ENCODE data around the gene NBAS.
"Not testable (repeated sequence)": the region's sequence is repeated elsewhere in the genome, so short reads cannot be mapped to it uniquely, and the experiment has no call there.

NBAS gene

DNA sequence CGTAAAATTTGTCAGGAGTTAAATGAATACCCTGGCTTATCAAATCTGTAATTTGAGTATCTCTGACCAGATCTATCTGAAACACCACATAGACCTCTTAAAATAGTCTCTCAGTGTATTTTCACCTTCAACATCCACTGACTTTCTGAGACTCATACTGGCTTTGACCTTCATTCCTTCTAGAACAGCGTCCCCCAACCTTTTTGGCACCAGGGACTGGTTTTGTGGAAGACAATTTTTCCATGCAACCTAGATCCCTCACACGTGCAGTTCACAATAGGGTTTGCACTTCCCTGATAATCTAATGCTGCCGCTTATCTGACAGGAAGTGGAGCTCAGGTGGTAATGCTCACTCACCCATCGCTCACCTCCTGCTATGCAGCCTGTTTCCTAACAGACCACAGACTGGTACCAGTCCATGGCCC is 3.2 kb downstream of the NBAS start:
- DNase-seq = no peak

DNA sequence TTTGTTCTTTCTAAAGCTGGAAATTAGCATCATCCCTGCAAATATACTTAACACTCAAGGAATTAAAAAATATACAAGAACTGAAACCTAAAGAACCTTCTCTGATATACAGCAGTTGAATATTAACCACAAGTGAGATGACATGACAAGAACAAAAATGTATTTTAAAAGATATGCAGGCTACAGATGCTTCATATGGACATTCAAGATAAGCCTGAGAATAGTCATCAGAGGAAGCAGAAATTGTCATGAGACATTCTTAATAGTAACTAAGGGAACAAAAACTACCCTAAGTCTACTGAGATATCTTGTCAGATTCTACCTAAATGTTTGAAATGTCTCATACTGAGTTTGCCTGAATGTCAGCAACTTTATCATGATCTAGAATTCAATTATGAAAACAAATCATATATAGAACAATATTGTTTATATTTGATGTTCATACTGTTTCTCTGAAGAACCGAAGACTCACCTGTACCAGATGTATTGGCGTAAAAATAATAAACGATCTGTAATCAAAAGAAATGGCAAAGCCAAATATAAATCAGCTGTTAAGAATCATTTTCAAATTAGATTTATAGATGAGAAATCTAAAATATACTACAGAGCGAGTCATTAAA is 4.7 kb downstream of the NBAS start:
- DNase-seq = no peak

DNA sequence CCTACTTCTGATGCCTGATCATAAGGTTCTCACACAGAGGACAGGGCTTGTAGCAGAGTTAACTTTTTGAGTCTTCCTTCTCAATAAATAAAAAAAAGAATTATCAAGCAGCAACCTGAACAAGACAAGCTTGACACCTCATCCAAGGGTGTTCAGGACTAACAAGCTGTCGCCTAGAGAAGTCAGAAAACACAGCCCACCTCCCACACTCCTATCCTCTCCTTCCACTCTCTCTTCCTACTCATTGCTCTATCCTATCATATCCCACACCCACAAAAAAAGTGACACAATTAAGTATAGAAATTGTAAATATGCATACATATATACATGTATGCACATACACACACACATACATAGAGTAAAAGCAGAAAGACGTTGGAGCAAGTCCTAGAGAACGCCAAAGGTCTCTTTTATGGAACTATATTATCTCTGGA is 5.4 kb downstream of the NBAS start:
- DNase-seq = no peak

DNA sequence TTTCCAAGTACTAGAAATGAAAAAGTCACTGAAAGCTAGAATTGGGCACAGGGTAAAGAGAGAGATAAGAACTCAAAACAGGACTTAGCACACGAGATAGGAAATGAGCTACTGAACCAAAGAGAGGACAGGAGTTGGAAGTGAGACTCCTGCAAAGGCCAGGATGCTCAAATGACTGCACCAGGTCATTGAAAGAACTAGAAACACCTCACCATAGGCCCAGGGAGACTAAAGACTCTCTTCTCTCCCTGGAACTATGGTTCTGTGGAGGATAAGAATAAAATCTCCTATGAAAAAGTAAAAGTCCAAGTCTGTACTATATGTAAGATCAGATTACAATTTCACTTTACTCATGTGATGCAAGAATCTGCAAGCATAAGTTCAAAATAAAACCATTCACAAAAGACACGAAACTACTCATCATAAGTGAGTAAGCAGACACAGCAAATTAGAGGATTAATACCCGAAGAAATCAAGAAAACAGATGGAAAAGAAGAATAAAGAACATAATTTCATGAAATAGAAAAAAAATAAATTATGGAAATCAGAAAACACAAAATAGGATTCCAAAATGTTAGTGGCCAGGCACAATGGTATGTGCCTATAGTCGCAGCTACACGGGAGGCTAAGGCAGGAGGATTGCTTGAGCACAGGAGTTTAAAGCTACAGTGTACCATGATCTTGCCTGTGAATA is 6.5 kb downstream of the NBAS start:
- no peak for DNase-seq

DNA sequence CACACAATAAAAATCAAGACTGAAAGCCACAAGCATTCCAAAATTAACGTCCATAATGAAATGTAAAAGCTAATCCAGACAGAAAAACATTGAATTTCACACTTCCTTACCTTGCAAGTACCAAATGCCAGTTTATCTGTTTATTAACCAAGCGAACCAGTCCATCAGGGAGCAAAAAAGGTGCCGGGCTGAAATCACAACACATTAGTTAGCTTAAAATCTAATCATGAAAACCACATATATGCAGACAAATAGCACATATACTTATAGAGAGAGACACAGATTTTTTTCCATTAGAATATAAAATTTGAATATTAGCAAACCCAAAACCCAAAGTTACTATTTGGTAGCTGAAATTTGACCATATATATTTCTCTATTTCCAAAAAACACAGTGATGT is 7.2 kb downstream of the NBAS start:
- no peak for DNase-seq

DNA sequence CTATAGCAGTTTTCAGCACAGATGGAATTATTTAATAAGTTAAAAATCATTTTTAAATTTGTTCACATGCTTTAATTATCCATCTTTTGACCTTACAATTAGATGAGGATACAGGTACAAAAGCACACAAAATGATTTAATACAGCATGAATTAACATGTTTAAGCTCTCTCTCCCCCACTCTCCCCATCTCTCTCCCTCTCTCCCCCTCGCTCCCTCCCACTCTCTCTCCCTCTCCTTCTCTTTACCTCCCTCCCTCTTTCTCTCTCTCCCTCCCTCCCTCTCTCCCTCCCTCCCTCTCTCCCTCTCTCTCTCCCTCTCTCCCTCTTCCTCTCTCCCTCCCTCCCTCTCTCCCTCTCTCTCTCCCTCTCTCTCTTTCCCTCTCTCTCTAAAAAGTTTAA is 7.6 kb downstream of the NBAS start:
- no peak for DNase-seq

DNA sequence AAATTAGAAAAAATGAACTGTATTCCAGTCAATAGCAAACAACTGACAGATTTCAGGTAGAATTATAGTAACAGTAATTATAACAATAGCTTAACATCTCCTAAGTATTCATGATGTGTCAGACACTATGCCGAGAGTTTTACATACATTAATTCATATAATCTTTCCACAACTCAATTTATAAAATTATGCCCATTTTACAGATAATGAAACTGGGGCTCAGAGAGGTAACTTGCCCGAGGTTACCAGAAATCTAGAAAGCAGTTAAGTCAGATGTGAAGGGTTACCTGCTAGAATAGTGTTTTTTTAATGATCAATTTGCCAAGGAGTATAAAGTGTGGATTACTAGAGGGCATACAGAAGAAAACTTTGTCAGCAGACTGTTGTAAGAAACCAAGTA is 12.2 kb downstream of the NBAS start:
- no peak for DNase-seq

DNA sequence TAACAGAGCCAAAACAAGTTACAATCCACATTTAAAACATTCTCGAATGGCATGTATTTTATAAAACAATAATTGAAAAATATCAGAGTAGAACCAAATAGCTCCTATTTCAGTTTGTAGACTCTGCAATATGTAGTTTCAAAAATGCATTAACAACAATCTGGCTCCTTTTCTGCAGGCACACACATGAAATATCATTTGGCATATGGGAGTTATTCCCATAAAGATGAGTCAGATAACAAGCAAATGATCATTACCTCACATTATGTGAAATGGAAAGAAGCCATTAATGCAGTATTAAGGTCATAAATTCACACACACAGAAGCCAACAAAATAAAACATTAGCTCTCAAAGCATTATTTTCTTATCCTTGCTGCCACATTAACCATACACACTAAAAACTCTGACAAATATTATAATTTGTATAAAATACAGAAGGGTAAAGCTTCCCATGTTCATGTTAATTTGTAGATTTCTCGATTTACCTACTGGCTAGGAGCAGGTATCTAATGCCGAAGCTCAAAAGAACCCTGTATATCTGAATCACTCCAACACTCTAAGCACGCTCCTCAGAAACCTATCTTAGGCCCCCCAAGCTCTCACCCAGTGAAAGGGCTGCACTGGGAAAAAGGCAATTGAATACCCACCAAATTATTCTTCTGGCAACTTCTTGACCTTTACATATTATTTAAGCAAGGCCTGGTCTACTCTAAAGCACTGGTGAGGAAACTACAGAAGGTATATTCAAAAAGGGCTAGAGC is 13.8 kb downstream of the NBAS start:
- no peak for DNase-seq

DNA sequence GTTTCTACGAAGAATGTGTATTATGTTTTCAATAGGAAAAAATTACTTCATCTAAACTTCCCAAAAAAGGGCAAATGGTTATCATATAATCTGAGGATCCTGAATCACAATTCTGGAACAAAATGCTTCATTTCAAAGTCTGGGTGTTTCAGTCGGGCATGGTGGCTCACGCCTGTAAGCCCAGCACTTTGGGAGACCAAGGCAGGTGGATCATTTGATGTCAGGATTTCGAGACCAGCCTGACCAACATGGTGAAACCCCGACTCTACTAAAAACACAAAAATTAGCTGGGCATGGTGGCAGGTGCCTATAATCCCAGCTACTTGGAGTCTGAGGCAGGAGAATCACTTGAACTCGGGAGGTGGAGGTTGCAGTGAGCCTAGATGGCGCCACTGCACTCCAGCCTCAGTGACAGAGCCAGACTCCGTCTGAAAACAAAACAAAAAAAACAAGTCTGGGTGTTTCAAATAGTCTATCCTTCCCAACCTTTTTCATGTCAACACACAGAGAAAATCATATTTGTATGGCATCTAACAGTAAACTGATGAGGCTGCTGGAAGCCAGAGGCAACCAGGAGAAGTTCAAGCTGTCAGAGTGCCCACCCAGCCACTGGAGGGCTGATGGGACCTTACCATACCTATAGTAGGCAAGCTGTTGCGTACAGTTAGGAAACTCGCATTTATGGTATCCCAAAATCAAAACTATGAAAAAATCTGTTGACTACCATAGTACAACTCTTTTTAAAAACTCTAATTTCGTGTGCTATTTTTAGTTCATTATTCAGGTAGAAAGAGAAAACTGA is 14.6 kb downstream of the NBAS start:
- no peak for DNase-seq

DNA sequence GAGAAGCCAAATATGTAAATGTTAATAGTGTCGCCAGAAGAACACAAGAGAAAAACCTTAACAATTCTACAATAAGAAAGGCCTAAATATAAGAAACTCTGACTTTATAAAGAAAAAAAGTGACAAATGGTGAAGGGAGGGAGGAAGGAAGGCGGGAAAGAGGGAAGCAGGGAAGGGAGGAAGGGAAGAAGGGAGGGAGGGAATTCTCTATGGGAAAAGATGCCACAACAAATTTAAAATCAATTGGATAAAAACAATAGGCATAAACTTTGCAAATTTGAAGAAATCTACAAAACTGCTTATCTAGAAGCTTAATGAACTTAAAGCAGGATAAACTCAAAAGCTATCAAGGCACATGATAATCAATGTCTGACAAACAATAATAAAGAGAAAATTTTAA is 16.9 kb downstream of the NBAS start:
- DNase-seq = no peak

DNA sequence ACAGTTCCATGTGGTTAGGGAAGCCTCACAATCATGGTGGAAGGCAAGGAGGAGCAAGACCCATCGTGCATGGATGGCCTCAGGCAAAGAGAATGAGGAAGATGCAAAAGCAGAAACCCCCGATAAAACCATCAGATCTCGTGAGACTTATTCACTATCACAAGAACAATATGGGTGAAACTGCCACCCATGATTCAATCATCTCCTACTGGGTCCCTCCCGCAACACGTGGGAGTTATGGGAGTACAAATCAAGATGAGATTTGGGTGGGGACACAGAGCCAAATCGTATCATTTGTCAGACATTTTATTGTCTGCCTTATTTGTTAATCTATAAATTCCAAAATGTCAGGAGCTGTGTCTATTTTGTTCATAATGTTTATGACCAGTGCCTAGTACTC is 17.6 kb downstream of the NBAS start:
- DNase-seq = no peak

DNA sequence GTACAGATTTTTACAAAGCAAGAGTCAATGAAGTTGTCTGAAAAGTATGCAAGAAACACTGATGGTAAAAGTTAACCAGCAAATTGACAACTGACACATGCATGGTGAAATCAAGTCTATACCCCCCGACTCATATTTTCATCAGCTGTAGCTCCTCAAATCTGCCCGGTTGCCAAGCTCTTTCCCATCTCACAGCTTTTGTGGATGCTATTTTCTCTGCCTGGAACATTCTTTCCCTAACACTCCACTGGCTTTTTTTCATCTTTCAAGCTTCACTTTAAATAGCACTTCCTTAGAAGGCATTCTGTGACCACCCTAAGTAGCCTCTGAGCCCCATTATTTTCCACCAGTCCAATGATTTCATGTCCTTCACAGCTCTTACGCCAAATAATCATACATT is 18.1 kb downstream of the NBAS start:
- no peak for DNase-seq

DNA sequence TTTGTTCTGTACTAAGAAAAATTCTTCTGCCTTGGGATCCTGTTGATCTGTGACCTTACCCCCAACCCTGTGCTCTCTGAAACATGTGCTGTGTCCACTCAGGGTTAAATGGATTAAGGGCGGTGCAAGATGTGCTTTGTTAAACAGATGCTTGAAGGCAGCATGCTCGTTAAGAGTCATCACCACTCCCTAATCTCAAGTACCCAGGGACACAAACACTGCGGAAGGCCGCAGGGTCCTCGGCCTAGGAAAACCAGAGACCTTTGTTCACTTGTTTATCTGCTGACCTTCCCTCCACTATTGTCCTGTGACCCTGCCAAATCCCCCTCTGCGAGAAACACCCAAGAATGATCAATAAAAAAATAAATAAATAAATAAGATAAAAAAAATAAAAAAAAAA is 18.9 kb downstream of the NBAS start:
- not testable (repeated sequence) for DNase-seq

DNA sequence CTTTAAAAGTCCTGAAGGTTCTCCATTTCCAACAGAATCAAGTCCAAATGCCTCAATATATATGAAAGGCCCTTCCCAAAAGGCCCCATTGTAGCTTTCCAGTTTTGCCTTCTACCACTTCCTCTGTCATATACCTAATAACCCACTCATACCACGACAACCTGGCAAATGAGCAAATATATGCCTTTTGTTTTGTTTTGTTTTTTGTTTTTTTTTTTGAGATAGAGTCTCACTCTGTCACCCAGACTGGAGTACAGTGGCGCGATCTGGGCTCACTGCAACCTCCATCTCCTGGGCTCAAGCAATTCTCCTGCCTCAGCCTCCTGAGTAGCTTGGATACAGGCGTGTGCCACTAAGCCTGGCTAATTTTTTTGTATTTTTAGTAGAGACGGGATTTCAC is 20.6 kb downstream of the NBAS start:
- DNase-seq = not testable (repeated sequence)

DNA sequence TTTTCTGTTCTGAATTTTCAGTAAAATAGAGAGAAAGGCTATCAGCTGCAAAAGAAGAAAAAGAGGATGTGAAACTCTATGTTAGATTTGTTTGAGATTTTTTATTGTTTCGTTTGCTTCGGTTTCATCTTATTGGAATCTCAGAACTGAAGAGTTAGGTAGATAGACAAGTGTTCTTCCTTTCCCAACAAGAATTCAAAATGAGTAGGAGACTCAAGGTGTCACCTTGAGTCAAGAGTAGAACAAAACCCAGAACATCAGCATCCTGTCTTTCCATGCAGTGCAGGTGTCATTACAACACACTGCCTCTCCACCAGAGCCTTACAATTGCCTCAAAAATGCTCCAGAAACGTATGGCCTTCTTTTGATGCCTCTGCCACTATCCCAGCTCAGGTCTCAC is 21.1 kb downstream of the NBAS start:
- DNase-seq = no peak

DNA sequence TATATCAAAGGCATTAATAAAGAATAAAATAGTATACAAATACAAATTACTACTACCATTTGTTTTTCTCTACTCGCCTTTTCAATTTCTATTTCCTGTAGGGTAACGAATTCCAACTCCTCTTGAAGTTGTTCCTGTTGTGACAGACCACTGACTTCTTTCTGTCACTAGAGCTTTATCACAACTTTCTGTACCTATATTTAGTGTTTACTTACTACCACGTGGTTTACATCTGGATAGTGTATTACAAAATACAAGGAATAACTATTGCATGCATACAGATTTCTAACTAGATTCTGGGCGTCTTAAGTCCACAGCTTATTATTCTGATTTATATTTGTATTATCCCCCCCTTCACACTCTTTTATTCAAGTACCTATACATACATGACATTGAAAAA is 22.3 kb downstream of the NBAS start:
- no peak for DNase-seq

DNA sequence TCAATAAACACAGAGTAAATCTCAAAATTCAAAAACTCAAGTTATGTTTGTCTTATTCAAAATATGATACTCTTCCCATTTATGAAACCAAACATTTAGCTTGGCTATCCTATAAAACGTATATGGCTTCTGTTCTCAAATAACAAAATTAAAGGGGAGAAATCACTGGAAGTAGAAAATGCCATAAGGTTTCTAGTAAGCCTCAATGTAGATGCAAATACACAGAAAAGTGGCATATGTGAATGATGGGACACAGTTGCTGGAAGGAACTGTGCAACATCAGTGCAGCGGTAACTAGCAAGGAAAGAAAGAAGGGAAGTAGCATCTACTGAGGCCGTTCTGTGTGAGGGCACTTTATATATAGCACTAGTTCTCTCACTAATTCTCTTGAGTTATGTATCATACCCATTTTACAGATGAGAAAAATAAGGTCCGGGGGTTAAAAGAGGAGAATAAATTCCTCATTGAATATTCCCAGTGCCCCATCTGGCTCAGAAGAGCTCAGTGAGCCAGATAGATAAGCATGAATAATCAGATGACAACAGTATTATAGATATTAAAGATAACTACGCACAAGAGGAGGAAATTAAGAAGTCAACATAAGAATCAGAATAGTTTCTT is 27.2 kb downstream of the NBAS start:
- DNase-seq = no peak

DNA sequence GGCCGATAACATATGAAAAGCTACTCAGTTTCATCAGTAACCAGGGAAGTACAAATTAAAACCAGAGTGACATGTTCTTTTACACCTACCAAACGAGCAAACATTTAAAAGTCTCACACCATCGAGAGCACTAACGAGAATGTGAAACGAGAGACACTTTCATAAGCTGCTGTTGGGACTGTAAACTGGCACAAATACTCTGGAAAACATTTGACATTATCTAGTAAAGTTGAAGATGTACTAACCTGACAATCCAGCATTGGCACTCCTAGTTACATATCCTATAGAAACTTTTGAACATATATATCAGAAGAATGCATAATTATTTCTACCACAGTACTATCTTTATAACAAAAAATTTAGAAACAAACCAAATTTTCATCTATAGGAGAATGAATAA is 28.1 kb downstream of the NBAS start:
- no peak for DNase-seq

DNA sequence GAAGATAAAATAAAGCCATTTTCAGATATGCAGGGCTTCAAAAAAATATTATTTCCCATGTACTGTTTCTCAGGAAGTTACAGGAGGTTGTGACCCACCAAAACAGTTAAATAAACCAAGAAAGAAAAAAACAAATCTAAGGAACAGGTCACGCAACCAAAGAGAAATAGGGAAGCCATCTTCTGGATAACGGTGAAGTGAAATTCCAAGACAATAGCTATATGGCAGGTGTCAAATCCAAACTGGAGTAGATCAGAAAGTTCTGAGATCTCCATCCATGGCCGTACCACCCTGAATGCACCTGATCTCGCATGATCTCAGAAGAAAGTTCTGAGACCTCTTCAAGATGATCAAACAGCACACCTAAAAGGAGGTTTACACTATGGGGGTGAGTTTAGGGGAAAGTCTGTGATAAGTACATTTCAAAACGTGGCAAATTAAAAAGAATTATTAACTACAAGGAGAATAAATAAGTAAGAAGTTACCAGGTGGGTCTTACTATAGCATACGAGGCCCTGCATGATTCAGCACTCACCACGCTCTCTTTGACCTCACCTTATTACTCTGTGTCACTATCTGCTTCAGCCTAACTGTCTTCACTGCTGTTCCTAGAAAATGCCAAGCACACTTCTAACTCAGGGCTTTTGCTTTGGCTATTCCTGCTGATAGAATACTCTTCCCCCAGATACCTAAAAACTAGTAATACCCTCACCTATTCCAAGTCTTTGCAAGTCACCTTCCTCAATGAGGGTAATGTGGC is 29.9 kb downstream of the NBAS start:
- DNase-seq = no peak

DNA sequence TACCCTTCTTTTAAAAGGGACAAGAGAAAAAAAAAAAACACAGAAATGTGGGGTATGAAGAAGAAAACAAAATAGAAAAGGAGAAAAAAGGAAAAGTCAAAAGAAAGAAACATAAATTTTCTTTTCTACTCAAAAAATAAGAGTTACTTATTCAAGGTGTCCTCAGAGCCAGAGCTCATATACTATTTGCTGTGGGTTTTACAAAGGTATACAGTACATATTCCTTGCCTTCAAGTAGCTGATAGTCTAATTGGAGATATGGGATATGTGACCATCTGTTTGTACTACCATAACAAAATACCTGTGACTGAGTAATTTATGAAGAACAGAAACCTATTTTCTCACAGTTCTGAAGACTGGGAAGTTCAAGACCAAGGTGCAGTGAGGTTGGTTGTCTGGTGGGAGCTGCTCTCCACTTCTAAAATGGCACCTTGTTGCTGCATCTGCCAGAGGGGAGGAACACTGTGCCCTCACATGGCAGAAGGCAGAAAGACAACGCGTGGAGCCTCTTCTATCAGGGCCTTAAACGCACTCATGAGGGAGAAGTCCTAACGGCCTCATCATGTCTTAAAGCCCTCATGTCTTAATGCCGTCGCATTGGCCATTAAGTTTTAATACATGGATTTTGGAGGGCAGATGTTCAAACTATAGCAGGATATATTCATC is 33.9 kb downstream of the NBAS start:
- no peak for DNase-seq

DNA sequence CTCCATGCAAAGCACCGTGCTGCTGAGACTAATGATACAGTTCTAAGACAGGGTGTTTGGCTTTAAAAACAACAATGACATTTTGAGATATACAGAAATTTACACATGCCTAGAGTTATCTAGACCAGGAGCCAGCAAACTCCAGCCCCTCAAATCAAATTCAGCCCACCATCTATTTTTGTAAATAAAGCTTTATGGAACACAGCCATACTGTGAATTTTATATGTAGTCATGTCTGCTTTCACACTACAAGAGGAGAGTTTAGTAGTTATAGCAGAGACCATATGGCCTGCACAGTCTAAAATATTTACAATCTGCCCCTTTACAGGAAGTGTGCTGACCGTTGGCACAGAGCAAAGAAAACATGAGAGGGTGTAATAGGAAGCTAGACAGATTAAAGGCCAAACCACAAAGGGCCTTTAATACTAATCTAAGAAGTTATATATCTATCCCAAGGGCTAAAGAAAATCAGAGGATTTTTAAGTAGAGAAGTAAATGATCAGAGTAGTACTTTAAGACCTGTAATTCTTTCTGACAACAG is 39.4 kb downstream of the NBAS start:
- DNase-seq = no peak

All from GDM1 (cell line).